Mammary epithelial cell (primary cell): ENCODE data around the gene TMEM219.

ENCODE experiments used
- CTCF ChIP-seq, 2 donors: IDR thresholded peaks in 1 of 2; conservative IDR thresholded peaks in 1 of 2; 2 replicates each; pipeline ENCODE4 v1.5.1; 2011 to 2012; ENCODE audit warnings: inconsistent platforms in 2 of 2, low read length in 2 of 2, mild to moderate bottlenecking in 2 of 2, control low read depth in 1 of 2, low read depth in 1 of 2; ENCODE audit not compliant: insufficient read depth in 1 of 2; ENCODE audit errors: extremely low read depth in 1 of 2
- EZH2 ChIP-seq: IDR thresholded peaks from 2 replicates; pipeline ENCODE4 v1.6.1; 2012; ENCODE audit warnings: low read length, inconsistent platforms, borderline replicate concordance

- TF ChIP-seq EZH2 (no peak), CTCF (conservative IDR thresholded peaks at IDR 0.05 in 1 of 2, IDR thresholded peaks at IDR 0.05 in 1 of 2; ENCODE audit: extremely low read depth in 1 of 2, insufficient read depth in 1 of 2, low read depth in 1 of 2, low read length in 2 of 2) (no peak)
Measured at GRCh38 chr16:29926711-29927052, 35.2 kb upstream of the TMEM219 start.
